ENCODE data around the gene ERC2. TPM values are rescaled to one million over a fixed set of nuclear protein-coding genes. Genes with fewer than 3 reads are reported as not detected.

Gene ERC2
- total and polyA plus RNA-seq, 2 donors (not counting 3 experiments of a cell fraction or from before 2014, with no cell fraction given) = 5.6 to 15.5 TPM

GRCh38 chr3:55482496-55483195, 985.6 kb downstream of the ERC2 start:
- Histone ChIP-seq H3K36me3 (ENCODE audit: control insufficient read depth in 2 of 2, extremely low read depth in 1 of 2, insufficient read depth in 2 of 2, low read length in 2 of 2) (no peaks in the 10 kb centered on the region), H3K79me2 (ENCODE audit: control insufficient read depth, insufficient read depth, low read length) (no peaks in the 10 kb centered on the region), H3K4me2 (ENCODE audit: insufficient read depth, low read length) (no peak overlapping the region), H3K9ac (replicated peaks; ENCODE audit: extremely low read depth, insufficient read depth, low read length) (no peak overlapping the region), H3K27me3 (ENCODE audit: control insufficient read depth in 2 of 2, insufficient read depth in 2 of 2, low read length in 2 of 2) (peaks cover 66 to 80% of the 10 kb centered on the region in 2 experiments), H3K9me3 (replicated peaks; ENCODE audit: control insufficient read depth, insufficient read depth, low read length) (no peaks in the 10 kb centered on the region), H4K20me1 (replicated peaks; ENCODE audit: control insufficient read depth, extremely low read depth, insufficient read depth, low read length) (no peaks in the 10 kb centered on the region), H3K9me1 (replicated peaks; ENCODE audit: control insufficient read depth, extremely low read depth, insufficient read depth, low read length) (no peaks in the 10 kb centered on the region), H3K27ac (ENCODE audit: insufficient read depth, low read depth, low read length) (no peak overlapping the region), H3K4me3 (replicated peaks in 1 of 3; ENCODE audit: insufficient read depth in 1 of 3, low read depth in 1 of 3, low read length in 3 of 3) (no peak overlapping the region), H2AFZ (ENCODE audit: low read depth, low read length) (no peak overlapping the region), H3K4me1 (ENCODE audit: control insufficient read depth, extremely low read depth, insufficient read depth, low read length) (peaks cover 10% of the 10 kb centered on the region)
- dilution Hi-C loops (cut with MboI; ENCODE audit: extremely low pct_ligation_motif_present, low sequenced_read_pairs) = no loop called here
- intact Hi-C loops (cut with micrococcal nuclease) = no loop called here
- no TSS peak for BruUV-seq (replicated peaks)
- FAIRE-seq (no peak), DNase-seq (ENCODE audit: low read depth, low spot score) (no peak)
- CTCF ChIA-PET = interaction anchor here (1.3 to 5.8 kb wide), 2 partner anchors 265 to 821 kb away, joined by 3 to 57 read pairs; no protein-coding TSS in a partner anchor
- TF ChIP-seq POLR2AphosphoS5 (IDR thresholded peaks at IDR 0.05; ENCODE audit: insufficient read depth, low read depth, low read length) (no peak), MAX (IDR thresholded peaks at IDR 0.05; ENCODE audit: insufficient read depth, insufficient read length) (no peak), POLR2A (IDR thresholded peaks at IDR 0.05; ENCODE audit: low read depth, low read length) (no peak), MYC (IDR thresholded peaks at IDR 0.05; ENCODE audit: low read depth, low read length) (no peak), JUN (IDR thresholded peaks at IDR 0.05; ENCODE audit: borderline replicate concordance, insufficient read depth, insufficient read length, low read depth) (no peak), FOS (IDR thresholded peaks at IDR 0.05; ENCODE audit: borderline replicate concordance, insufficient read depth, low read length) (no peak), EZH2 (IDR thresholded peaks at IDR 0.05; ENCODE audit: borderline replicate concordance, low read depth, low read length, severe bottlenecking) (no peak)
- POLR2A ChIA-PET = no interaction called here
